ENCODE results near the gene TYRO3.

DNA sequence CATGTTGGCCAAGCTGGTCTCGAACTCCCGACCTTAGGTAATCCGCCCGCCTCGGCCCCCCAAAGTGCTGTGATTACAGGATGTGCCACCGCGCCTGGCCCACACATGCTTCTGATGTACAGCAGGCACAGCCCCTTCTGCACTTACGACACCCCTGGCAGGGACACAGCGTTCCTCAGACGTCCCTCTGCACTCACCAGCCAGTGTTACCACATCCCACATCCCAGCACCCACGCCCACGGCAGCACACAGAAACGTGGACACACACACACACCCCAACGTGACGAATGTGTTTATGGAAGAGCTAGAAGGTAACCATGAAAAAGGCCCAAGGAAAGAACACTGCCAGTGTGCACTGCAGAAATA, 14.4 kb upstream of the TYRO3 start:
- TF ChIP-seq, protein P1, sequence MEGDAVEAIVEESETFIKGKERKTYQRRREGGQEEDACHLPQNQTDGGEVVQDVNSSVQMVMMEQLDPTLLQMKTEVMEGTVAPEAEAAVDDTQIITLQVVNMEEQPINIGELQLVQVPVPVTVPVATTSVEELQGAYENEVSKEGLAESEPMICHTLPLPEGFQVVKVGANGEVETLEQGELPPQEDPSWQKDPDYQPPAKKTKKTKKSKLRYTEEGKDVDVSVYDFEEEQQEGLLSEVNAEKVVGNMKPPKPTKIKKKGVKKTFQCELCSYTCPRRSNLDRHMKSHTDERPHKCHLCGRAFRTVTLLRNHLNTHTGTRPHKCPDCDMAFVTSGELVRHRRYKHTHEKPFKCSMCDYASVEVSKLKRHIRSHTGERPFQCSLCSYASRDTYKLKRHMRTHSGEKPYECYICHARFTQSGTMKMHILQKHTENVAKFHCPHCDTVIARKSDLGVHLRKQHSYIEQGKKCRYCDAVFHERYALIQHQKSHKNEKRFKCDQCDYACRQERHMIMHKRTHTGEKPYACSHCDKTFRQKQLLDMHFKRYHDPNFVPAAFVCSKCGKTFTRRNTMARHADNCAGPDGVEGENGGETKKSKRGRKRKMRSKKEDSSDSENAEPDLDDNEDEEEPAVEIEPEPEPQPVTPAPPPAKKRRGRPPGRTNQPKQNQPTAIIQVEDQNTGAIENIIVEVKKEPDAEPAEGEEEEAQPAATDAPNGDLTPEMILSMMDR (conservative IDR thresholded peaks at IDR 0.05; ENCODE audit: low read length) = no peak
- TF ChIP-seq EZH2phosphoT487 (IDR thresholded peaks at IDR 0.05; ENCODE audit: borderline replicate concordance, low read depth, low read length) = no peak

All from OCI-LY7 (cell line).